HG02678 (cell line): ENCODE data around the gene KPNA5.
"Not testable (repeated sequence)": the region's sequence is repeated elsewhere in the genome, so short reads cannot be mapped to it uniquely, and the experiment has no call there.

Experiments used
- ATAC-seq: cut with Tn5 transposase; IDR thresholded peaks from one replicate; pipeline ENCODE4 v1.9.1; 2021; ENCODE audit warnings: mild to moderate bottlenecking, moderate library complexity; ENCODE audit not compliant: unreplicated experiment

KPNA5 gene

GRCh38 chr6:116680880-116681672 lies at the start of gene KPNA5:
KPNA5 (plus strand) TSS chr6:116681211; CDS start chr6:116681335, 124 bp downstream.
- ATAC-seq, result peak; percentile 93

- ATAC-seq, result peak; percentile 83
Measured at GRCh38 chr6:116631379-116631990, 49.5 kb upstream of the KPNA5 start.

GRCh38 chr6:116633685-116634084 lies 47.3 kb upstream of the KPNA5 start:
- ATAC-seq, result peak; percentile 42

GRCh38 chr6:116648156-116648555 lies 32.9 kb upstream of the KPNA5 start:
- ATAC-seq, result no peak

GRCh38 chr6:116649129-116649528 lies 31.9 kb upstream of the KPNA5 start:
- no peak for ATAC-seq

- ATAC-seq, result no peak
Measured at GRCh38 chr6:116651916-116652315, 29.1 kb upstream of the KPNA5 start.

GRCh38 chr6:116661594-116661993 lies 19.4 kb upstream of the KPNA5 start:
- ATAC-seq, result no peak

GRCh38 chr6:116662202-116662601 lies 18.8 kb upstream of the KPNA5 start:
- ATAC-seq, result no peak

GRCh38 chr6:116663308-116663707 lies 17.7 kb upstream of the KPNA5 start:
- no peak for ATAC-seq

GRCh38 chr6:116664169-116664568 lies 16.8 kb upstream of the KPNA5 start:
- not testable (repeated sequence) for ATAC-seq

- ATAC-seq, result no peak
Measured at GRCh38 chr6:116665464-116665863, 15.5 kb upstream of the KPNA5 start.

GRCh38 chr6:116666869-116667268 lies 14.1 kb upstream of the KPNA5 start:
- ATAC-seq, result peak; percentile 35

- ATAC-seq, result peak; percentile 24
Measured at GRCh38 chr6:116667623-116668022, 13.4 kb upstream of the KPNA5 start.

- no peak for ATAC-seq
Measured at GRCh38 chr6:116672306-116672705, 8.7 kb upstream of the KPNA5 start.

- no peak for ATAC-seq
Measured at GRCh38 chr6:116676021-116676420, 5.0 kb upstream of the KPNA5 start.

GRCh38 chr6:116682334-116682712 lies 1.3 kb downstream of the KPNA5 start:
- peak; percentile 31 for ATAC-seq

- no peak for ATAC-seq
Measured at GRCh38 chr6:116685437-116685993, 4.5 kb downstream of the KPNA5 start.

GRCh38 chr6:116686475-116687101 lies 5.6 kb downstream of the KPNA5 start:
- not testable (repeated sequence) for ATAC-seq

- ATAC-seq, result no peak
Measured at GRCh38 chr6:116691154-116691553, 10.1 kb downstream of the KPNA5 start.

GRCh38 chr6:116692873-116693272 lies 11.9 kb downstream of the KPNA5 start:
- ATAC-seq, result not testable (repeated sequence)

GRCh38 chr6:116693275-116693674 lies 12.3 kb downstream of the KPNA5 start:
- not testable (repeated sequence) for ATAC-seq

GRCh38 chr6:116695401-116695800 lies 14.4 kb downstream of the KPNA5 start:
- ATAC-seq, result peak; percentile 90
